Transverse colon (tissue), 3 donors: Measurements from ENCODE around the gene ARHGAP1.

Experiments used
- CTCF ChIP-seq, 5 experiments: fragments of 200-600 bp in 3 of 5; fragments of 450-650 bp in 2 of 5; sonication (generic) in 3 of 5; IDR thresholded peaks; 1 replicate in 2 of 5; 2 replicates in 3 of 5; pipeline ENCODE4 v1.5.1; 2016 to 2017; ENCODE audit warnings: antibody characterized with exemption in 5 of 5, inconsistent platforms in 3 of 5, mild to moderate bottlenecking in 2 of 5, moderate library complexity in 1 of 5
- POLR2A ChIP-seq: fragments of 450-650 bp; IDR thresholded peaks from one replicate; pipeline ENCODE4 v1.6.1; 2016; ENCODE audit warnings: antibody characterized with exemption, mild to moderate bottlenecking, moderate library complexity

- TF ChIP-seq POLR2A = no peak
- no peak for TF ChIP-seq CTCF (IDR thresholded peaks at IDR 0.05)
These were observed 71.5 kb downstream of the ARHGAP1 start for GRCh38 chr11:46628961-46629360.
